Prostate gland (tissue), 2 donors: ENCODE measurements around the gene ATG16L2.

Experiments used
- CTCF ChIP-seq, 4 experiments: fragments of 200-600 bp in 2 of 4; fragments of 450-650 bp in 2 of 4; sonication (generic) in 2 of 4; IDR thresholded peaks; 1 replicate in 3 of 4; 2 replicates in 1 of 4; pipeline ENCODE4 v1.5.1; 2016 to 2019; ENCODE audit warnings: antibody characterized with exemption in 4 of 4, mild to moderate bottlenecking in 2 of 4, moderate library complexity in 2 of 4
- POLR2AphosphoS5 ChIP-seq: sonication (generic); formaldehyde crosslinking; IDR thresholded peaks from one replicate; pipeline ENCODE4 v1.6.1; 2017; ENCODE audit warnings: antibody characterized with exemption

GRCh38 chr11:72856551-72857345, 42.5 kb downstream of the ATG16L2 start:
- no peak for TF ChIP-seq CTCF (IDR thresholded peaks at IDR 0.05)
- no peak for TF ChIP-seq POLR2AphosphoS5
